ENCODE measurements around the gene ZIC2.

ZIC2 gene

DNA sequence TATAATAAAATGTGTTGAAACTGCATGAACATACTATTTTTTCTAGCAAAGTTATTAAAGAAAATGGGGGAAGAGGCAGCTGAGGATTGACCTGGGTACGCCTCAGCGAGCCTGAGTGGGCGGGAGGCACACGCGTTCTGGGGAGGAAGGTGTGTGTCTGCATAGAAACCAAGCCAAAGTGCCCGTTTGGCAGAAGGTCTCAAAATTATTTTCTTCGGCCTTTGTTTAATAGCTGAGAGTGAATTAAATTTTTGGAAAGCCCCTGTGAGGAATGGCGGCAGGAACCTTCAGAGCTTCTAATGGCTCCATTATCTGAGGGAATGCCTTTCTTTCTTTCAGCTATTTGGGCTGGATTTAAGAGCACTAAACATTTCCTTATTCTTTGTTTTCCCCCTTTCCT lies 5.2 kb downstream of the ZIC2 start:
- DNase-seq (ENCODE audit: low spot score): peak; percentile 34

DNA sequence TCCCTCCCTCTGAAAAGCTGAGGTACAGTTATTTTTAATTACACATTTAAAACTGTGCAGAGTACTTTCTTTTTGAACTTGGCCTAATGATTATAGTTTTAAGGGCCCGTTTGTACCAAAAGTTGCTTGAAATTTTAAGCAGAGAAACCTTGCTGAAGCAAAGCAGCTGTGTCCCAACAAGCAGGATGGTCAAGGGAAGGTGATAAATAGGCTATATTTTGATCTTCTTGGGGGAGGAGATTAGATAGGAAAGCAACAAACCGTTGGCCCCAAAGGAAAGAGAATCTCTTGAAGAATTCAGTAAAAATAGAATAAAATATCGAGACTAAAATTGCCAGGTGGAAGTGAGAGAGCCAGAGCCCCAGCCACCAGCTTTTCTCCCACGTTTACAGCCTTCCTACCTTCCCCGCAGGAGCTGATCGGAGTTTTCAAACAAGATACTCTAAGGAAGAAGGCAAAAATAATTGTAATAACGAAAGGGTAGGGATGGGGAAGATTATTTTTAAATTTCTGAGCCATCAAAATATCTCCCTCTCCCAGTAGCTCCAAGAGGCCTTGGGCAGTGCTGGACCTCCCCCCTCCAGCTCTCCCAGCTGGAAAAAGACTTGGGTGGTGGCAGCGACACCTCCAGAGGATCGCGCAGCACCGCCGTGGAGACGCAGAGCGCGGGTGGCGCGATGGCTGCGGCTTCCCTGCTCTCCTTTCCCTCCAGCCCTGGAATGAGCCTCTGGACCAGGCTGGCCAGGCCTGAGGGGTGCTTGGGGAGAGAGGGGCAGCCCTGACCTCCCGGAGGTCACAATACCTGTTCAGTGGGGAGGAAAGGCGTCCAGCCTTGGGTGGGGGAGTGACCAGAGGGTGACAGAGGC lies 5.8 kb downstream of the ZIC2 start:
- DNase-seq (ENCODE audit: low spot score): no peak

DNA sequence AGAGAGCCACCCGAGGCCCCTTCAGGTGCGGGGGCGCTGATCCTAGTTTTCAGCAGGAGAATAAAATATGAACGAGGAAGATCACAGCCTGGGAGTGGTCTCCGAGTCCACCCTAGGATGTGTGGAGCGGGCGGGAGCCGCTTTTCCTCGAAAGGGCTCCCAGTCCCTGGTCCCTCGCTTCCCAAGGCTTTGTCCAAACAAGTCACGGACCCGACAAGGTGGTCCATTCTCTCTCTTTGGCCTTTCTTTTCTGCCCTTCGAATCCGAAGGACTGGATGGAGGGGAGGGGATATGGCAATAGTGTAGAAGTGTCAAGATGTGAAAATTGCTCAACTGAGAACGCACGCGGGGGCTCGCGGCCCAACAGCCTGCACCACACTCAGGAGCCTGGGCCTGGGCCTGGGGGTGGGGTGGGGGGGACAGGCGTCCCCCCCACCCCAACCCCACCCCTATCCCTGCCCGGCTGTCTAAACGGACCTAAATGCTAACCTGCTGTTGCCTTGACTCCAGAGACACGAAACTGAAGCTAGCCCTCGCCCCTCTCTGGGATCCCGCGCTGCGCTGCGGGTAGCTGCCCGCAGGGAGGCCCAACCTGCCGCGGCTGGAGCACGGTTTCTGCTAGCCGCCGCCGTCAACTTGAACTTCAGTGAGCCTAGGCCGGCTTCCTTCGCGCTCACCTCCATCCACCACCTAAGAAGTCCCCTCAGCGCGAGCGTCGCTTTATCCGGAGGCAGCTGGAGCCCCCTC lies 7.1 kb downstream of the ZIC2 start:
- no peak for DNase-seq (ENCODE audit: low spot score)

DNA sequence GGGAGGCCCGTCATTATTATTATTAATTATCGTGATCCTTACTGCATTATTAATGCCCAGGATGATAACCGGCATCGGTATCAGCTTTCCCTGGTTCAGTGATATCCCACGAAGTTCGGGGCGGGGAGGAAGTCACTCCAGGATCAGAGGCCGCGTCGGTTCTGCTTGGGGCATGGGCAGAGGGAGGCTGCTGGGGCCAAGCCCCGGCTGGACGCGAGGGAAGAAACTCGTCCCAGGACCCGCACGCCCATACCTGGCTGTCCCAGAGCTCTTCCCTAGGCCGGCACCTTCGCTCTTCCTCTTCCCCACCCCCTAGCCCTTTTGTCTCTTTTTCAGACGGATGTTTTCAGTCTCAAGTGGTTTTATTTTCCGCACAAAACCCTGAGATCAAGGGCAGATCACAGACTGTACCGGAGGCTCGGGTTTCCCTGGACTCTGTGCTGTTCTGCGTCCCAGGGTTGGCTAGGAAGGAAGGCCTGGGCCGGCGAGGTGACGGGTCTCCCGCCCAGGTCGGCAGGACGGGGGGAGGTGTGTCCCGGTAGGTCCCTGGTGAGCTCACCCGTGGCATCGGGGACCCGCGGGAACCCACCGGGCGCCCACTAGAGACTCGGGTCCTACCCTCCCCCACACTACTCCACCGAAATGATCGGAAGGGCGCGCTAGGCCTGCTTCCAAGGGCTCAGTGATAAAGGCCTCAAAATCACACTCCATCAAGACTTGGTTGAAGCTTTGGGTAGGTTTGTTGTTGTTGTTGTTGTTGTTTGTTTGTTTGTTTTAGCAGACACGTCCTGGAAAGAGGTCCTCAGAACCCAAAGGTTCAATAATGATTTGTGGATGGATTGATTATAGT lies 7.9 kb downstream of the ZIC2 start:
- DNase-seq (ENCODE audit: low spot score): no peak

DNA sequence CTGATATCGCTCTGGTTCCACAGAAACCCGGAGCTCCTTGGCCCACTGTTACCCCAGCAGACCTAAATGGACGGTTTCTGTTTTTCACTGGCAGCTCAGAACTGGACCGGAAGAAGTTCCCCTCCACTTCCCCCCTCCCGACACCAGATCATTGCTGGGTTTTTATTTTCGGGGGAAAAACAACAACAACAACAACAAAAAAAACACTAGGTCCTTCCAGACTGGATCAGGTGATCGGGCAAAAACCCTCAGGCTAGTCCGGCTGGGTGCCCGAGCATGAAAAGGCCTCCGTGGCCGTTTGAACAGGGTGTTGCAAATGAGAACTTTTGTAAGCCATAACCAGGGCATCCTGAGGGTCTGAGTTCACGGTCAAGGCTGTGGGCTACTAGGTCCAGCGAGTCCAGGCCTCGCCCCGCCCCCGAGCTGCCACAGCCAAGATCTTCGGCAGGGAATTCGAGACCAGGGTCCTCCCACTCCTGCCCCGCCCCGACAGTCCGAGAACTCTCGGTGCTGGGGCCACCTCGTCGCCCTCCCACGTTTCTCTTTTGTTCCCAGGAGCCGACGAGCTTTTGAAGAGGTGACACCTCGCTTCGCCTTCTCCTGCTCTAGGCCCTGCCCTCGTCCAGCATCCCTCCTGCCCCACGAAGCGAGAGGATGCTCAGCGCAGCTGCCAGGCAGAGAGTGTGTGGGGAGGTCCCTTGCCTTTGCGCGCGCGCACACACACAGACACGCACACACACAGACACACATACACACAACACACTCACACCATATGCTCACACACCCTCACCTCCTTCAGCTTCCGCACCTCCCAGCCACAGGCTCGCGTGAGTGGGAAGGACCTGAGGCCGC lies 8.8 kb downstream of the ZIC2 start:
- DNase-seq (ENCODE audit: low spot score): peak; percentile 49

DNA sequence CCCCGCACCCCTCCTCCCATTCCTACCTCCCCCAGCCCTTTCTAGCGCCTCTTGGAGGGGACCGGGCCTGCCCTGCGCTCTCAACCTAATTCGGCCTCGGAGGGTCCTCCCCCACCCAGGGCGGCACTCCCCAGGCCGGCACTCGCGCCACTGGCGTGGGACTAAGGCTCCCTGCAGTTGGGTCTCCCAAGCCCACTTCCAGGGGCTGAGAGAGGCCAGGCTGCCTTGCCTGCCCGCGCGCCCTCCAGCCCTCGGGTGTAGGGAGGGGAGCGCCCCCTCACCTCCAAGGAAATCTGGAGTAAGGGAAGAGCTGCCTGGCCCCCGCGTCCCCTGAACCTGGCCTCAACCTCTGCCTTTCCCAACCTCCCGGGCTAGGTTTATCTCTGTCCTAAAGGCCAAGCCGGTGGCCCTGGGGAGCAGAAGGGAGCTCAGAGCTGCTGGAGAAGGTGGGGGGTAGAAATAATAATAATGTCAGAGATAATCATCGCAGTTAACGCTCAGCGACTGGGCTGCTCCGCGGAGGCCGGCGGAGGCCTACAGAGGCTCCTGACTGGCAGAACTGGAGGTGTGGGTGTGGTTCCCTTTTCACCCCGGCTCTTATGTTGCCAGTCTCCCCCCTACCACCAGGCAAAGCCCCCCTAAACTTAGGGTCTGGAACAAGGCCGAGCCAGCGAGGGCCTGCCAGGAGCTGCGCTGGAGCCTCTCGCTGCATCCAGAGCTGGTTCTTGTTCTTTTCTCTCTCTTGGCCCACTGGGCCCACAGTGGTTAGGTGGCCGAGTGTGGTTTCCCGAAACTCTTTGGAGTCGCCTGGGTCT lies 9.6 kb downstream of the ZIC2 start:
- DNase-seq (ENCODE audit: low spot score): no peak

DNA sequence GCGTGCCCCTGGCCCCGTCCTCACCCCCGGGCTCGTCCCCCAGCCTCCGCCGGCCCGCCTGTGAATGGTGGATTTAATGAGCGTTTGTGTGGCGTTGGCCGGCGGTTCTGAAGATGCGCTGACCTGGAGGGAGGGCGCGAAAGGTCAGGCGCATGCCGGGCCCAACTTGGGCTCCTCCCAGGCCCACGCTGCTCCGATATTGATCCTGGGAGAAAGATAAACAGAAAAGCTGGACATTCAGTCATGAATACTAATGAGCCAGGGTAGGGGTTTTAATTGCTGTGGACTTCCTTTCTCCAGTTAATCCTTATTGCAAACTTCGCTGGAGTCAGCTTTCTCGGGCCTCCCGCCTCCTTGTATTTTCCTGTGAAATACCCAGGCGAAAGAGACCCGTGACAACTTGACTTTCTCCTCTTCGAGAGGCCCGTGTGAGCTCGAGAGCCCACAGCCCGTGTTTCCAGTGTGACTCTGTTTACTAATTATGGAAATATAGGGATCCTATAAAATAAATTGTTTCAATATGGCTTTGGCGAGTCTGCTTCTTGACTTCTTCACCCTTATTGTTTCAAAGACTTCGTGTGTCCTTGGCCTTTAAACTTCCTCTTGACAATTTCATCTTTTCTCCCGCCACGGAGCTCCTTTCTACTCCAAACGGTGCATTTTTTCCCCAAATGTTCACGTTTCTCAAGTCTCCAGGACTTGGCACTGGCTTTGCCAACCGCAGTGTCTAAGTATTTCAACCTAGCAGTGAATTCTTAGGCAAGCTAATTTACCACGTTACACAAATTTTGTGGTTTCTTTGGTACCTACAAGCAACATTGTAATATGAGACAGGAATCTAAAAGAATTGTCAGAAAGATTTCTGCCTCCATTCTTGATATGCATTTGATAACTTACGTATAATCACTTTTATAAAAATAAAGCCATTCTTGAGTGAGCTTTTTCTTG lies 10.5 kb downstream of the ZIC2 start:
- no peak for DNase-seq (ENCODE audit: low spot score)

DNA sequence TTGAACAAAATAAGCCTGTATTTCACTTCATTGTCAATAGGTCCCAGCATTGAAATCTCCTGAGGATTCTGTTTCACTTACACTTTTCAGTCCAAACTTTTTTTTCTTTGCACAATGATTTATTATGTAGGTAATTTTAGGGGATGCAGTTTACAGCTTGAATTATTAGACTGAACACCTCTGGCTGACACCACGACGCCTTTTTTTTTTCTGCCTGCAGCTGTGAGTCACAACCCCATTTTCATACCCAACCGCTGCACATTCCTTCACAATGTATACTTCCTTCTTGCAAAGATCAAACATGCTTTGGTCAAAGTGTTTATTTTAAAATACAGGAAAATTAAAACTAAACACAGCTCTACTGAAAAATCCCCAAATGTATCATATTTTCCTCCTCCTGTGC lies 11.4 kb downstream of the ZIC2 start:
- no peak for DNase-seq (ENCODE audit: low spot score)

DNA sequence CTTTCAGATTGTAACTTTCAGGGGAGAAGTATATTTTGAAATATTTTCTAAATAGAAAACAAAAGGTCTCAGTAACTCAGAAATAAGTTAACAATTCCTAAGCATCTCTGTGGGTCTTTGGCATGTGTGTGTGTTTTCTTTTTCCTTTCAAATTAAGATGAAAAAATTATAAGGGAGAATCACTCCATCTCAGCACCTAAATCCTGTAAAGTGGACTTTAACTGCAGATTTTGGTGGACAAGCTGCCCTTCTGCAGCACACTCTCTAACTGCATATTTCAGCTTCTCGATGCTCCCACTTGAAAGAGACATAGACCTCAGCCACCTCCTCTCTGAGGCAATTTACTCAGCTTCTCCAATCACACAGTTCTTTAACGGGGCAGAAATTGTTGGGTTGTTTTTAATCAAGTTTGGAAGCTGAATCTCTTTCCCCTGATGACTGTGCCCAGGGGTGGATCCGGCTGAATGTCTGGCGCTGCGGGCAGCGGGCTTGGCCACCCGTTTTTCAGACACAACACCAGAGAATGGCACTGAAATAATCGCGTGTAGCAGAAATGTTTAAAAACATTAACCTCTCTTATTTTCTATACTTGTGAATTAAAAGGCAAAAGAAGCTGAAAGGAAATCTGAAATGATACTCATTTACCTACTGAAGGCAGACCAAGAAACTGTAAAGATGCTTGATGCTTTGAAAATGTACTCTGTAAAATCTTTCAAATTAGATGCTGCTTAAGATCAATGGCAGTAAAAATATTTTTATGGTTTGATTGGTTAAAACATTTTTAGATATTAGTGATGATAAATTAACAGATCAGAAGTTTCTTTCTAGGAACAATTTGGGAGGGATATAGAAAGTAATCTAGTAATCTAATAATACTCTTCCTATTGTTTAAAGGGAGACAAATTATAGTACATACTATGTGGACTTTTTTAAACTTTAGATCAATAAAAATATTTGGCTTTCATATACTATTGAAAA lies 12.4 kb downstream of the ZIC2 start:
- no peak for DNase-seq (ENCODE audit: low spot score)

DNA sequence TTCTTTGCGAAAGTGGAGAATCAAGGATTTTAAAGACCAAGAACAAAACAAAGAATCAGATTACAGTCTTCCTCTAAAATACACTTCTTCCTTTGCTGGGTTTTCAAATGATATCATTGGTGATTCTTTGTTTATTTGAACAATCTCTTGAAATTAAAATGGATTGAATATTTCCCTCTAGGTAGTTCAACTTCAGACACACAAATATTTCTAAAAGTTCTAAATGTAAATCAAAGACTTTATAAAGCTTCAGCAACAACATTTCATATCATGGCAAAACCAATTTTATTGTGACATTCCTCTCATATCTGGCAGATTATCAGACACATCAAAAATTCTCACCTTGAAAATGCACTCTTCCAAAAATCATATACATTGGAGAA lies 13.0 kb downstream of the ZIC2 start:
- no peak for DNase-seq (ENCODE audit: low spot score)

DNA sequence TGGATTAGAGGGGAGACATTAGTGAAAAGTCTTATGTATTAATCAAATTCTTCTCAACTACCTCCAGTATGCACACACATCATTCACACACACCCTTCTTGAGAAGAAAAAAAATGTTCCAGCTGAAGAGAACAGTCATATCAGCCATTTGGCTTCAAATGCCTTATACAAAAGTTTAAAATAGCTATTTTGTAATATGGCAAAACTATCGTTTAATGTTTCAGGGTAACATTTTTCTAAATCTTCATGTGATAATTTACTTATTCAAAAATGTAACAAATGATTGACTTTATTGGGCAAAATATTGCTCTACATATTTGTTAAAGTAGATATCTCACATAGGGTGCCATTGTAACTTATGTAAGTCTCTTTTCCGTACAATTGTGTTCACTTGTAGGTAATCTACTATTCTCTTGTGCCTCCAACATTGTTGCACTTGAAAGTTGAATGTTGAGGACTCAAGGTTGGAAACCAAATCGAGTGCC lies 13.6 kb downstream of the ZIC2 start:
- no peak for DNase-seq (ENCODE audit: low spot score)

DNA sequence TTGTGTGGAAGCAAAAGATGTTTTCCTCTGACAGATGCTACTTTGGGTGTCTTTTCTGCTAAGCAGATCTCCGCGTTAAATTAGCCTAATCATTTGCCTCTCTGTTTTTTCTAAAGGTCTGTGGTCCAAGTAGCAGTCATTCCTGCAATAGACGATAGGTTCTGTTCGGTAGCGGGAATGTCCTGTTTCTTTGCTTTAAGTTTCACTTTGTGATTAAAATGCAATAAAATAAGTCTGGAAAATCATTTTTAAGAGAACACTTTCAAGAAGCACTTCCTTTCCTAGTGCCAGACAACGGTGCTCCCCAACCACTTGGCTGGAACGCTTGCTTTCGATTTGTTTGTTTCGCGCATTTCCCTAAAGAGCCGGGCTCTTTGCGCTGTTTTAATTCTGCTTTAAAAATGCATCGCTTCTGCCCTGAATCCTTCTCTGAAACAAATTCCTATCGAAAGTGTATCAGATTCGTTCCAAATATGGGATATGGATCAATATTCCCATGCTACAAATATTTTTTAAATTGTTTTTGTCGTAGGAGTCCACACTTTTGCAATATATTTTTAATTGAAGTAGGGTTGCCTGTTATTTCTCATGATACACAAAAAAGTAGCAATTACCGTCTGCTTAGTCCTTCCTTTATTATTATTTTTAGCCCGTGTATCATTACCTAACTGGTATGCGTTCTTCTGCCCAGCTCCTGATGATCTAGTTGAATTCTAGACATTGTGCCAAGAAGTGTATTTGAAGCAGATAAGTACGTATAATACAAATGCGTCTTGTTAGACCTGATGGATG lies 14.2 kb downstream of the ZIC2 start:
- no peak for DNase-seq (ENCODE audit: low spot score)

DNA sequence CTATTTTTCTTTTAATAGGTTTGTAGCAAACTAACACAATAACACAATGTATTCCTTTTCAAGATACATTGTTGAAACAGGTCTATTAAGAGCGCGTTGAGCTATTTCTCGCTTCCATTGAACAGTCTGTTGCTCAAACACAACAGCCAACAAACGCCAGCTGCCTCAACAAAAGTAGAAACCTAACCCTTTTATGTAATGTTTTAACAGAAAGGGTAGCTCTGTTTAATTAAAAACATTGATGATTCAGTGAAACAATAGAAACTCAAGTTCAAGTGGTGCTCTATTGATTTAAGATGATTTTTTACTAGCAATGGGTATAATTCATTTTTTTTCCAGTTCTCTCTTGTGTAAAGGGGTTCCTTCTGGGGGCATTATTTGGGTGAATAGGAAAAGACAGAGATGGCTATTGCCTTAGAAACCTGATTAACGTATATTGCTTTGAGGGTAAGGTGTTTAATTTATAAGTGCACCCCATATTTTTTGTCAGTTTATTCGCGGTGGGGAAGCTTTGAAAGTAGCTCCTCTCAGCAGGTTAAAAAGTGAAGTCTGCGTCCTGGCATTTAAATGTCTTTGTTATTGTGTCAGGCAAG lies 14.9 kb downstream of the ZIC2 start:
- DNase-seq (ENCODE audit: low spot score): no peak

DNA sequence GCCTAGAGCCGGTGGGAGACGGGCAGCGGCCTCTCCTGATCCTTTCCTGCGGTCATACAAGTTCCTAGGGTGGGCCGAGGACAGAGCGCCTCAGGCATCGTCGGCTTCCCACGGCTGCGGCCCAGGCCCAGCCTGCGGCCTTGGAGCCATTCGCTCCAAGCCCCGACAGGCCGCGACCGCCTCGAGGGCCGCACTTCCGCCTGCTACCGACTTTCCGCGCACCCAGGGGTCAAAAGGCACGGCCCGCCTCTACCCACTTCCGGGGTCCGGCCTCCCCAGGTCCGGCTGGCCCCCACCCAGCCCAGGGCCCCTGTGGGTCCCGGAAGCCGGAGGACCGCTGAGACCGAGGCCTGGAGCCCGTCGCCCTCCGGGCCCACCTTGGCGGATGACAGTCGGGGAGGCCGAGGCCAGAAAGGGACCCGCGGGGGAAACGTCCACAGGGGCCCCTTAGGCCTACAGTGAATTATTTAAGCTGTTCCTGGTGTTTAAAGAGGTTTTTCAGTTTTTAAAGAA lies 16.2 kb downstream of the ZIC2 start:
- no peak for DNase-seq (ENCODE audit: low spot score)

DNA sequence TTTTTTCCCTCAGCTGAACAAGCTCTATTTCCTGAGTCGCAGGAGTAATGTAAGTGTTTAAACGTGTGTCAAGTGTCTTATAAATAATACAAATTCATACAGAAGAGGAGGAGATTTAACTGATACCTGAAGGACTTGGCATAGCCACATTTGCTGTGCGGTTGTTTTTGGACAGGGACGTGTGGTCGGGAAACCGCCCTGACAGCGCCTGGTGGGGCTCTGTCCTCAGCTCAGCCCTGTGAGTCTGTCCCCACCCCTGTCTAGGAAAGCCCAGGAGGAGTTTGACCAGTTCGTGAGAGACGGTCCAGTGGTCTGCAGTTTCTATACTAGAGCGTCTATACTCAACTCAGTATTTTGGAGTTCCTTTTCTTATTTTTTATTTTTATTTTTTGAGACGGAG lies 16.7 kb downstream of the ZIC2 start:
- DNase-seq (ENCODE audit: low spot score): no peak

DNA sequence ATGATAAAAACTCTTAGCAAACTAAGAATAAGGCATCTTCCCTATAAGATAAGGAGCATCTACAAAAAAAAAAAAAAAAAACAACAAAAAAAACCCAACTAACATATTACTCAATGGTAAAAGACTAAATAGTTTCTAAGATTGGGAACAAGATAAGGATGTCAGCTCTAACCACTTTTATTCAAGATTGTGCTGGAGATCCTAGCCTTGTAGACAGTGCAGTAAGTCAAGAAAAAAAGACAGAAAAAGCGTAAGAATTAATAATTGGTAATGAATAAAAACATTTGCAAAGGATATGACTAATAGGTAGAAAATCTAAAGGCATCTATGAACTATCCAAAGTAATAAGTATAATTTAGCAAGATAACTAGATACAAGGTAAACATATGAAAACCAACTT lies 33.0 kb downstream of the ZIC2 start:
- DNase-seq (ENCODE audit: low spot score): no peak
